ENCODE data around the gene IFITM2.

IFITM2 gene

DNA sequence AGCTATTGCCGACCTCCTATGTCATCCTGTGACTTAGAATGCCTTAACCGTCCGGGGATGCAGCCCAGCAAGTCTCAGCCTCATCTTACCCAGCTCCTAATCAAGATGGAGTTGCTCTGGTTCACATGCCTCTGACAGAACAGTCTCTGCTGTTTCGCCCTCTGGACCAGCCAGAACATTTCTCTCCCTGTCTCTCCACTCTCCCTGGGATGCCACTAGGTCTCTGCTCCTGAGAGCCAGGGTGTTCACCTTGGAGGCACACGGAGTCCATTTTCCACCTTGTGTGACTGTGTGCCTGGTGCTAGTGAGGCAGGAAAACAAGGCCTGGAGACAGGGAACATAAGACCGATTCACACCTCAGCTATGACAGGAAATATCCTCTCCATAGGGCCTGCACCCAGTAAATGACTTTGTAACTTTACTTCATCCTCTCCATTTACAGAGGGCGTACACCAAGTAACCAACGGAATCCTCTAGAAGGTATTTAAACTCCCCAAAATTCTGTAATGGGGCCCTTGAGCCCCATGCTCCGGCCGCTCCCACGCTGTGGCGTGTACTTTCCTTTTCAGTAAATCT, 44.9 kb downstream of the IFITM2 start:
- H3K9me3 ChIP-seq (ENCODE audit: control insufficient read depth, insufficient read depth, low read depth, low read length): no peaks in the 10 kb centered on the region
- H3K36me3 ChIP-seq (ENCODE audit: control insufficient read depth in 2 of 2, insufficient read depth in 1 of 2, low read length in 2 of 2): no peaks in the 10 kb centered on the region
- no peak for TF ChIP-seq ZNF184 (tag by site-specific recombination; IDR thresholded peaks at IDR 0.05)
- TF ChIP-seq ZNF366 (tag by site-specific recombination; conservative IDR thresholded peaks at IDR 0.05): no peak
- TF ChIP-seq BCL11B (tag by site-specific recombination; IDR thresholded peaks at IDR 0.05; ENCODE audit: low read depth): no peak
- TF ChIP-seq ZNF449 (tag by site-specific recombination; IDR thresholded peaks at IDR 0.05): no peak
- no peak for TF ChIP-seq ZFHX2 (tag by site-specific recombination; conservative IDR thresholded peaks at IDR 0.05)
- TF ChIP-seq ZNF518A (tag by site-specific recombination; conservative IDR thresholded peaks at IDR 0.05; ENCODE audit: low read depth): no peak
- TF ChIP-seq ZNF132 (tag by site-specific recombination; IDR thresholded peaks at IDR 0.05; ENCODE audit: borderline replicate concordance): no peak
- no peak for TF ChIP-seq ZNF138 (tag by site-specific recombination; IDR thresholded peaks at IDR 0.05; ENCODE audit: borderline replicate concordance)
- TF ChIP-seq ZNF600 (tag by site-specific recombination; IDR thresholded peaks at IDR 0.05): no peak
- no peak for TF ChIP-seq ZNF16 (tag by site-specific recombination; IDR thresholded peaks at IDR 0.05; ENCODE audit: low read depth)
- TF ChIP-seq, protein P1, sequence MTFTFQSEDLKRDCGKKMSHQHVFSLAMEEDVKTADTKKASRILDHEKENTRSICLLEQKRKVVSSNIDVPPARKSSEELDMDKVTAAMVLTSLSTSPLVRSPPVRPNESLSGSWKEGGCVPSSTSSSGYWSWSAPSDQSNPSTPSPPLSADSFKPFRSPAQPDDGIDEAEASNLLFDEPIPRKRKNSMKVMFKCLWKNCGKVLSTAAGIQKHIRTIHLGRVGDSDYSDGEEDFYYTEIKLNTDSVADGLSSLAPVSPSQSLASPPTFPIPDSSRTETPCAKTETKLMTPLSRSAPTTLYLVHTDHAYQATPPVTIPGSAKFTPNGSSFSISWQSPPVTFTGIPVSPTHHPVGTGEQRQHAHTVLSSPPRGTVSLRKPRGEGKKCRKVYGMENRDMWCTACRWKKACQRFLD (tag by site-specific recombination; IDR thresholded peaks at IDR 0.05): no peak
- TF ChIP-seq ZBTB17 (tag by site-specific recombination; IDR thresholded peaks at IDR 0.05): no peak
- TF ChIP-seq SP2 (tag by site-specific recombination; IDR thresholded peaks at IDR 0.05): no peak
- TF ChIP-seq ZFP41 (tag by site-specific recombination; IDR thresholded peaks at IDR 0.05; ENCODE audit: borderline replicate concordance): no peak
- TF ChIP-seq ZNF18 (tag by site-specific recombination; IDR thresholded peaks at IDR 0.05): no peak
- TF ChIP-seq SCRT1 (tag by site-specific recombination; IDR thresholded peaks at IDR 0.05; ENCODE audit: borderline replicate concordance): no peak
- TF ChIP-seq KLF9 (tag by site-specific recombination; IDR thresholded peaks at IDR 0.05; ENCODE audit: low read depth): no peak
- TF ChIP-seq, protein P2, sequence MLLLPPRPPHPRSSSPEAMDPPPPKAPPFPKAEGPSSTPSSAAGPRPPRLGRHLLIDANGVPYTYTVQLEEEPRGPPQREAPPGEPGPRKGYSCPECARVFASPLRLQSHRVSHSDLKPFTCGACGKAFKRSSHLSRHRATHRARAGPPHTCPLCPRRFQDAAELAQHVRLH (tag by site-specific recombination; IDR thresholded peaks at IDR 0.05): no peak
- no peak for TF ChIP-seq FEZF1 (tag by site-specific recombination; IDR thresholded peaks at IDR 0.05)
- no peak for TF ChIP-seq ZNF623 (tag by site-specific recombination; IDR thresholded peaks at IDR 0.05)
- no peak overlapping the region for H3K4me3 ChIP-seq (ENCODE audit: low read depth, low read length)
- H3K27ac ChIP-seq (ENCODE audit: extremely low read depth, low read depth, low read length): no peak overlapping the region
- CTCF ChIA-PET: interaction anchor here (0.5 to 1.0 kb wide), 2 partner anchors 102 to 146 kb away, joined by 3 read pairs; partner anchors contain the start of gene BET1L
- POLR2A ChIA-PET: no interaction called here
- no peaks in the 10 kb centered on the region for H3K4me1 ChIP-seq (ENCODE audit: control insufficient read depth, insufficient read depth, low read length)
